Neuron (in vitro differentiated cells): ENCODE data around the gene TIMM44.
"Not testable (repeated sequence)": the region's sequence is repeated elsewhere in the genome, so short reads cannot be mapped to it uniquely, and the experiment has no call there.

ENCODE experiments used
- H2AFZ ChIP-seq: one replicate; pipeline ENCODE4 v1.6.1; 2013; ENCODE audit warnings: low read depth, mild to moderate bottlenecking, inconsistent platforms, low read length, moderate library complexity
- H3K27me3 ChIP-seq: one replicate; pipeline ENCODE4 v1.6.1; 2013; ENCODE audit warnings: low read length; ENCODE audit not compliant: insufficient read depth
- H3K36me3 ChIP-seq: one replicate; pipeline ENCODE4 v1.6.1; 2013; ENCODE audit warnings: low read length; ENCODE audit not compliant: insufficient read depth
- H3K4me1 ChIP-seq: one replicate; pipeline ENCODE4 v1.6.1; 2013; ENCODE audit warnings: low read length; ENCODE audit not compliant: insufficient read depth
- H3K4me3 ChIP-seq: 2 replicates; pipeline ENCODE4 v1.5.1; 2013; ENCODE audit warnings: mild to moderate bottlenecking, low read length, moderate library complexity
- H3K9me3 ChIP-seq: one replicate; pipeline ENCODE4 v1.6.1; 2013; ENCODE audit warnings: low read length

TIMM44 gene

GRCh38 chr19:7923295-7924191, 19.9 kb downstream of the TIMM44 start:
- H3K9me3 ChIP-seq = no peaks in the 10 kb centered on the region
- H3K36me3 ChIP-seq = peaks cover 26% of the 10 kb centered on the region
- no peak overlapping the region for H3K4me3 ChIP-seq
- no peaks in the 10 kb centered on the region for H3K27me3 ChIP-seq
- H2AFZ ChIP-seq = no peak overlapping the region
- peaks cover 32% of the 10 kb centered on the region for H3K4me1 ChIP-seq

GRCh38 chr19:7922836-7923195, 20.6 kb downstream of the TIMM44 start:
- Histone ChIP-seq H2AFZ (no peak overlapping the region), H3K4me1 (peaks cover 34% of the 10 kb centered on the region), H3K27me3 (no peaks in the 10 kb centered on the region), H3K4me3 (no peak overlapping the region), H3K36me3 (peaks cover 26% of the 10 kb centered on the region), H3K9me3 (no peaks in the 10 kb centered on the region)

- peaks cover 26% of the 10 kb centered on the region for H3K36me3 ChIP-seq
- peaks cover 39% of the 10 kb centered on the region for H3K4me1 ChIP-seq
- H2AFZ ChIP-seq = no peak overlapping the region
- peaks cover 3% of the 10 kb centered on the region for H3K27me3 ChIP-seq
- H3K9me3 ChIP-seq = no peaks in the 10 kb centered on the region
- H3K4me3 ChIP-seq = no peak overlapping the region
Measured at GRCh38 chr19:7921967-7922835, 21.3 kb downstream of the TIMM44 start.

- Histone ChIP-seq H3K4me3 (peak overlapping the region; percentile 50), H2AFZ (no peak overlapping the region), H3K27me3 (peaks cover 8% of the 10 kb centered on the region), H3K4me1 (peaks cover 38% of the 10 kb centered on the region), H3K36me3 (peaks cover 26% of the 10 kb centered on the region), H3K9me3 (no peaks in the 10 kb centered on the region)
Measured at GRCh38 chr19:7921302-7921966, 22.0 kb downstream of the TIMM44 start.

- Histone ChIP-seq H3K9me3 (no peaks in the 10 kb centered on the region), H3K36me3 (peaks cover 26% of the 10 kb centered on the region), H3K4me1 (peaks cover 39% of the 10 kb centered on the region), H2AFZ (no peak overlapping the region), H3K4me3 (peak overlapping the region; percentile 80), H3K27me3 (peaks cover 14% of the 10 kb centered on the region)
Measured at GRCh38 chr19:7920519-7921301, 22.8 kb downstream of the TIMM44 start.

- Histone ChIP-seq H3K4me1 (peaks cover 41% of the 10 kb centered on the region), H3K9me3 (no peaks in the 10 kb centered on the region), H3K4me3 (peak within 1 kb of the TSS; percentile 80), H3K36me3 (peaks cover 26% of the 10 kb centered on the region), H3K27me3 (peaks cover 21% of the 10 kb centered on the region), H2AFZ (no peak within 1 kb of the TSS)
Measured at GRCh38 chr19:7919610-7920518, 23.6 kb downstream of the TIMM44 start, which contains the start of gene SNAPC2. SNAPC2 (plus strand) TSS chr19:7920338; CDS start chr19:7920367, 29 bp downstream.

- Histone ChIP-seq H3K4me3 (no peak overlapping the region), H2AFZ (no peak overlapping the region), H3K4me1 (peaks cover 38% of the 10 kb centered on the region), H3K36me3 (peaks cover 21% of the 10 kb centered on the region), H3K27me3 (peaks cover 24% of the 10 kb centered on the region), H3K9me3 (no peaks in the 10 kb centered on the region)
Measured at GRCh38 chr19:7918615-7919421, 24.6 kb downstream of the TIMM44 start.

GRCh38 chr19:7918062-7918614, 25.3 kb downstream of the TIMM44 start:
- H3K27me3 ChIP-seq = peaks cover 24% of the 10 kb centered on the region
- H3K4me3 ChIP-seq = not testable (repeated sequence)

GRCh38 chr19:7917267-7918061, 26.0 kb downstream of the TIMM44 start:
- H3K4me1 ChIP-seq = peaks cover 38% of the 10 kb centered on the region
- peaks cover 13% of the 10 kb centered on the region for H3K36me3 ChIP-seq
- H3K4me3 ChIP-seq = peak overlapping the region; percentile 10
- peak overlapping the region; percentile 9 for H2AFZ ChIP-seq
- peaks cover 24% of the 10 kb centered on the region for H3K27me3 ChIP-seq
- H3K9me3 ChIP-seq = no peaks in the 10 kb centered on the region

More at GRCh38 chr19:7918062-7918614, 25.3 kb downstream of the TIMM44 start:
- not testable (repeated sequence) for H3K9me3 ChIP-seq, H2AFZ ChIP-seq
- Histone ChIP-seq H3K4me1 (peaks cover 38% of the 10 kb centered on the region), H3K36me3 (peaks cover 15% of the 10 kb centered on the region)

- Histone ChIP-seq H3K27me3 (peaks cover 24% of the 10 kb centered on the region), H3K4me3 (peak overlapping the region; percentile 10), H2AFZ (peak overlapping the region; percentile 9), H3K9me3 (no peaks in the 10 kb centered on the region), H3K4me1 (peaks cover 33% of the 10 kb centered on the region), H3K36me3 (peaks cover 12% of the 10 kb centered on the region)
Measured at GRCh38 chr19:7916955-7917266, 26.6 kb downstream of the TIMM44 start.
